Medulla oblongata (tissue), 1 donor: ENCODE measurements around the gene CRB1.

Experiments used
- DNase-seq: peaks from one replicate; pipeline ENCODE4 v3.0.0-alpha.2; 2015; ENCODE audit errors: extremely low spot score

CRB1 gene

DNA sequence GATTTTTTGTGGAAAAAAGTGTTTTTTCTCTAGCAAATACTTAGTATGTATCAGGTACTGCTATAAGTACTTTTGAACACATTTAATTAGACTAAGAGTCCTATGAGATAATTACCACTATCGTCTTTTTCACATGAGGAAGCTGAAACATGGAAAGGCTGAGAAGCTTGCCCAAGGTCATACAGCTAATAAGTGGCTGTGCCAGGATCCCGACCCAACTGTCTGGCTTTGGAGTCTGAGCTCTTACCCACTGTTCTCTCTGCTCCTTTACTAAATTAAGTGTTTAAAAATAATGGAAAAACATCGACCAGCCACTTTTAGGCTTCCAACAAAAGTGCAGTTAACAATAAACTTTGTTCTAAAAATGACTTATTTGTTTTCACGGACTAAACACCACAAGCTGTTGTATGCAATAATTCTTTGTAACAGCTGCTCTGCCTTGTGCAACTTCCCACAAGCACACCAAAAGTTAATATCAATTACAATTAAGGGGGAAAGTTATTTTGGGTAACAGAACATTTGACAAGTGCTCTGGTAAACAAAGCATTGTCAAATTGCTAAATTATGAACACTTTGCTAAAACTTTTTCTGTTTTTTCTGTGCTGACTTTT, 75.7 kb downstream of the CRB1 start:
- DNase-seq, result no peak

DNA sequence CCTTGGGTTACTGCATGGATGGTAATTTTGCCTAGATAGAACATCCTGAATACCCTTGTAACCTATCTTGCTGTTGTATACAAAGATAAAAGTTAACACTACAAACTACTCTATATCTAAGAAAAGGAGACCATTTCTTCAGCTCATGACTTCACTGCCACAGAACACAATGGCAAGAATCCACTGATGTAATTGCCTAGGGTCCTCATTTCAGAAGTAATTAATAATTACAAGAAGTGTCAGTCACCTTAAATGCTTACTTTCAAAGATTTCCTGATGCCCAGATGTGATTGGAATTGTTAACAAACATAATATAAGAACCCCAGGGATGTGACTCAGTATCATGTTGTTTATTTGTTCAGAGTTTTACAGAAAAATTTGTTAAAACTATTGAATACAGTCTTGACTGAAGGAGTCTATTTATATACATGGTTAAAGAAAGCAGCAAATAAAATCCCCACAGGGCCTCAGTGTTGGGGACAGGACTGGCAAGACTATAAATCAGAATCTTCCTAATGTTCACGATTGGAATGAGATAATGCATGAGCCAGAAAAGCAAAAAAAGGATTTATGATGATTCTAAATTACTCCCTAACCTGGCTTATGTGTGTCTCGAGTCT, 83.9 kb downstream of the CRB1 start:
- DNase-seq, result no peak

DNA sequence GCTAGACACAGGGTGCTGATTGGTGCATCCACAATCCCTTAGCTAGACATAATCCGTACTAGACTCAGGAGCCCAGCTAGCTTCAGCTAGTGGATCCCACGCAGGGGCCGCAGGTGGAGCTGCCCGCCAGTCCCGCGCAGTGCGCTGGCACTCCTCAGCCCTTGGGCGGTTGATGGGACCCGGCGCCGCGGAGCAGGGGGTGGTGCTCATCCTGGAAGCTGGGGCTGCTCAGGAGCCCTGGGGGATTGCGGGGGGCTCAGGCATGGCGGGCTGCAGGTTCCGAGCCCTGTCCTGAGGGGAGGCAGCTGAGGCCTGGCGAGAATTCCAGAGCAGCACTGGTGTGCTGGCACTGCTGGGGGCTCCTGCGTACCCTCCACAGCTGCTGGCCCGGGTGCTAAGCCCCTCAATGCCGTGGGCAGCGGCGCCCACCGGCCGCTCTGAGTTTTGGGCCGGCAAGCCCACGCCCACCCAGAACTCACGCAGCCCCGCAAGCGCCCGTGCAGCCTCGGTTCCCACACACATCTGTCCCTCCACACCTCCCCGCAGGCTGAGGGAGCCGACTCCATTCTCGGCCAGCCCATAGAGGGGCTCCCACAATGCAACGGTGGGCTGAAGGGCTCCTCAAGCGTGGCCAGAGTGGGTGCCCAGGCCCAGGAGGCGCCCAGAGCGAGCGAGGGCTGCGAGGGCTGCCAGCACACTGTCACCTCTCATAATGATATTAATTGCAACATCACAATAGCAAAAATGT, 87.4 kb downstream of the CRB1 start:
- no peak for DNase-seq

DNA sequence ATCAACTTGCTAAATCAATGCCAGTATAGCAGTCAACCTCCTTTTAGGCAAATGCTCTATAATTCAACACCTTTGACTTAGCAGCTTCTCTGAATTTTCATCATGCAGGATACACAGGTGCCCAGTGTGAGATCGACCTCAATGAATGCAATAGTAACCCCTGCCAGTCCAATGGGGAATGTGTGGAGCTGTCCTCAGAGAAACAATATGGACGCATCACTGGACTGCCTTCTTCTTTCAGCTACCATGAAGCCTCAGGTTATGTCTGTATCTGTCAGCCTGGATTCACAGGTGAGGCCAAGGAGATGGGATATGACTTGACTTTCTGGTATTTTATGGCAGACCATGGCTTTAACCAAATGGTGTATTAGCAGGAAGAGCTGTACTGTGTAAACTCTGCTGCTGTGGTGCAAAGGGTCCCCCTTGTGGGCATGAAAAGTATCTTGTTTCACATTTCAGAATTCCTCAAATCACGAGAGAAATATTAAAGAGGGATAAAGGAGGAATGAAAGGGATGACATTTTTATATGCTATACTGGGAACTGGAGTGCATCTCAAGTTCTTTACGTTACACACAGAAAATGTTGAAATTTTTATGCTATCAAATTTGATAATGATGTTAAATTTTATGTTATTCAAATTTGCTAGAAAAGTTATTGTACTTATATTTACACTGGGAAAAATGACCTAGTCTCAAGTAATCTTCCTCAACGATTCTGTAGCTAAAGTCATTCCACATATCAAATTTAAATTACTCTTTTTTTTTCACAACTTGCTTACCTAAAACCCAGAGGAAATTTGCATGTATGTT, 88.9 kb downstream of the CRB1 start:
- DNase-seq, result peak; percentile 74

DNA sequence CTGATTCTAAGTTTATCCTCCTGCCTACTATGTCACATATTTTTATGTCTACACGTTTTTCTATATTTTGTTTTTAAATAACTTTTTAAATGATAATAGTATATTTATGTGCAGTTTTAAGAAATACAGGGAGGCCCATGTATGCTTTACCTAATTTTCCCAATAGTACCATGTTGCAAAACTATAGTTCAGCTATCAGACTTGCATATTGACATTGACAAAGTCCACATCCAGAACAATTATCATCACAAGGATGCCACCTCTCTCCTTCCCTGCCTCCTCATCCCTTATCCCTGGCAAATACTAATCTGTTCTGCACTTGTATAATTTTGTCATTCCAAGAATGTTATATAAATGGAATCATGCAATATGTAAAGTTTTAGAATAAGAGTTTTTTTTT, 90.9 kb downstream of the CRB1 start:
- no peak for DNase-seq

DNA sequence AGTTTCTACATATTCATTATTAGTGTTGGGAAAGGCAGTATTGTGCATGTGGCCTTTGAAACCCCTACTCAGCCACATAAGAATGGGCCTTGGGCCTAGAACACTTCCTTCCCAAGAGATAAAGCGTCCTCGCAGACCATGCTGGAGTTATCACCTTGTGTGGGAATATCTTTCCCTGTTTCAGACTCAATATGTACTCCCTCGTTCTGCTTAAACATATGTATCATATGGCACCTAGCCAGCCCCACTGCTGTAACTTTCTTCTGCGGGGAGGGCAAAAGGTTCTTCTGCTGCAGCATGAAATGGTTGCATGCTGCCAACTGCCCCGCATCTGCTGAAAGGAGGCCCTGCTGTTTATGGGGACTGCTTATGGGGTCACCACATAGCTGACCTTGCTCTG, 92.0 kb downstream of the CRB1 start:
- DNase-seq, result no peak

DNA sequence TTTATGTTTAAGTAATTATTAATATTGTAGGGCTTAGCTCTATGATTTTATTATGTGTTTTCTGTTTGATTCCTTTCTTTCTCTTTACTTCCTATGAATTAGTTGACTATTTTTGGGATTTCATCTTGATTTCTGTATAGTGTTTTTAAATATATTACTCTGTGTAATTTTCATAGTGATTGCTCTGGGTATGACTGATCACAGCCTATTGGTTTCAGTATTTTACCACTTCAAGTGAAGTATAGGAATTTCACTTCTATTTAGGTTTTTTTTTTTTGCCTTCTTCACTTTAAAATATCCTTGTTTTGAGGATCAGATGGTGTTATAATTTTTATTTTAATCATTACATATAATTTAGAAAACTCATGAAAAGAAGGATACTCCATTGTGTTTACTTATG, 94.8 kb downstream of the CRB1 start:
- no peak for DNase-seq

DNA sequence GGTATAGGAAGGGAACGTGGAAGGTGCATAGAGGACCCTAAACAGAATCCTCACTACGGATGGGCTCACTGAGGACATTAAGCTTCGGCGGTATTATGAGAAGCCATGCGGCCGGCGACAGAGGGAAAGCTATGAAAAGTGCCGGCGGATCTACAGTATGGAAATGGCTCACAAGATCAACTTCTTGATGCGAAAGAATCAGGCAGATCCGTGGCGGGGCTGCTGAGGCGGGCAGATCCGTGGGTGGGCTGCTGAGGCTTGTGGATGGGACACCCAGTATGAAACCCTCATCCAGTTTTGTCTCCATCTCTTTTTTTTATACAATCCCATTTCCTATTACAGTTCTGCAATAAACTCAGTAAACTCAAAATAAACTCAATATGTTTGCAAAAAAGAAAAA, 95.8 kb downstream of the CRB1 start:
- no peak for DNase-seq

DNA sequence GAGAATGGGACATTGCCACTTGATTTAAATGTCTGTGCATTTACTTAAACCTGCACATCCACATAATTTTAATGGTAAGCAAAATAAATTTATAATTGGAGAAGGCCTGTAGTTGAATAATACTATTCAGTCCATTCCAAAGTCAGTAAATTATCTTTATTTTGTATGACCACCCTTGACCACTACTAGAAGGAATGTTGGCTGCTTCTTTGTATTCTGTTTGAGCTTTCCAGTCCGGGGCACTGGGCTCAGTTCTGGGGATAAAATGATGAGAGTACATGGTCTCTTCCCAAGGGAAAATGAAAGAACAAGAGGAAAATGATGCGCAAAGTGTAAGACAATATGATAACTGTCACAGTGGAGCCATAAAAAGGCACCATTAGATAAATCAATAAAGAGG, 98.9 kb downstream of the CRB1 start:
- DNase-seq, result no peak

DNA sequence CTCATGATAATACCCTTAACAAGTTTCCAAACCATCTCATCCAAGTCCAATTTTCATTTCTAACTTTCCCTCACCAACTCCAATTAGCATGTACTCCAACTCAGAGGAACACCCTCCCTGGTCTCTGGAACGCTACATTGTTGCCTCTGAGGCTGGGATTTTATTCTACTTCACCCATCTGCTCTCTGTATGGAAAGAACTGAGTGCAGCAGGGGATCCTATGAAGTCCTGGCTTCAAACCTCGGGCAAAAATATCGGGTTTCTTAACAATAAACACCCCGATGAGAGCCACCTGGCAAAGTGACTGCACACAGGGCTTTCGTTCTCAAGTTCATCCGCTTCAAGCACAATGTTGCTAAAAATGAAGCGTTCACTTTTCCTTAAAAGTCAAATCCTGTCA, 99.6 kb downstream of the CRB1 start:
- DNase-seq, result no peak

DNA sequence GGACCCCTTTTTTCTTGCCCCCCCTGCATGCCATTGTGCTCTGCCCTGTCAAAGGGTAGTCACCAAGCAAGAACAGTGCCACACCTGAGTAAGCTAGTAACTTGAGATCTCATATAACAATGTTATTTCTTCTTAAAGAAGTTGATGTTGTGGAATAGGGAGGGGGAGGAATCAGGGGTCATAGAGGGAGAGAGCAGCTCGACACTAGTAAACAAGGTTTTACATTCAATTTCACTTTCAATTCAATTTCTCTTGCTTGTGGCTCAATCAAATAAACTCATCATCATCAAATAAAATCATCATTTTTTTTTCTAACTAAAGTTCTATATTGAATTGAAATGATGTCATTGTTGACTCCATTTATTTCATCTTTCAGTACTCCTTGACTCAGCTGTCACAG, 106.4 kb downstream of the CRB1 start:
- DNase-seq, result no peak

DNA sequence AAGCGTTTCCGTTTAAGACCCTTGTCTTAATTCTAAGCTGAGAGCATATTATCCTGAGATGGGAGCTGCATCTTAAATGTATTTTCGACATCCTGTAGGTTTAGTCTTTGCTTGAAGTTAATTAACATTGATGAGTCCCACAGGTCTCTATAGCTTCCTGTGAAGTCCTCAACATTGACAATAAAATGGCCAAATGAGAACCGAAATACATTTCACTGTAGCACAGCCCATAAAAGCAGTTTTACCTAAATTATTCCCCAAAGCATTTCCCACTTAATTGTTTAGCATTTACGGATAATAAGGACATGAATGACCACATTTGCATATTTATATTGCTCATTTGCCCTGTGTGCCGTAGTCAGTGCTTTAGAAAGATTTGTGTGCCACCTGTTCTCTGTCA, 116.4 kb downstream of the CRB1 start:
- DNase-seq, result no peak

DNA sequence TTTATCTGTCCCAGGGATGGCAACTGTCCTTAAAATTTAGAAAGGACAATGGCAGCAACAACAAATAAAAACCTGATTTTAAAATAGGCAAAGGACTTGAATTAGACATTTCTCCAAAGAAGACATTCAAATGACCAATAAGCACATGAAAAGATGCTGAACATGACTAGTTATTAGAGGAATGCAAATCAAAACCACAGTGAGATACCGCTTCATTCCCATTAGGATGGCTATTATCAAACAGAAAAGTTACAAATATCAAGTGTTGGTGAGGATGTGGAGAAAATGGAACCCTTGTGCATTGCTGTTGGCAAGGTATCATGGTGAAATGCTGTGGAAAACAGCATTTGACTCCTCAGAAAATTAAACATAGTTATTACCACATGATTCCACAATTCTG, 120.7 kb downstream of the CRB1 start:
- no peak for DNase-seq

DNA sequence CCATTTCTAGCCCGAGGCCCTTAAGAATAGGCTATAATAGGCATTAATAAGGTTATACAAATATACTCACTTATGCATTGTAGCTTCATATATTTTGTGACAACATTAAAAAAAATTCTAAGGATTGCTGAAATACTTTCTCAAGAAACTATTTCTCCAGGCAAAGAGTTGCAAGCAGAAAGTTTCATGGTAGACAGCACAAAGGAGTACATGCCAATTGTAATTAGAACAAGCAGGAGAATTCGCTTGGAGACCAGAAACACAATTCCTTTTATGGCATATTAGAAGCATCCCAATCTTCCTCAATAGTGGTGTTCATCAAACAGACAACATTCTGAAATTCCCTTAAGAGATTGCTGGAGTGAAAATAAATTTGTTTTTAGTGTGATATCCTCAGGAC, 122.8 kb downstream of the CRB1 start:
- DNase-seq, result no peak

DNA sequence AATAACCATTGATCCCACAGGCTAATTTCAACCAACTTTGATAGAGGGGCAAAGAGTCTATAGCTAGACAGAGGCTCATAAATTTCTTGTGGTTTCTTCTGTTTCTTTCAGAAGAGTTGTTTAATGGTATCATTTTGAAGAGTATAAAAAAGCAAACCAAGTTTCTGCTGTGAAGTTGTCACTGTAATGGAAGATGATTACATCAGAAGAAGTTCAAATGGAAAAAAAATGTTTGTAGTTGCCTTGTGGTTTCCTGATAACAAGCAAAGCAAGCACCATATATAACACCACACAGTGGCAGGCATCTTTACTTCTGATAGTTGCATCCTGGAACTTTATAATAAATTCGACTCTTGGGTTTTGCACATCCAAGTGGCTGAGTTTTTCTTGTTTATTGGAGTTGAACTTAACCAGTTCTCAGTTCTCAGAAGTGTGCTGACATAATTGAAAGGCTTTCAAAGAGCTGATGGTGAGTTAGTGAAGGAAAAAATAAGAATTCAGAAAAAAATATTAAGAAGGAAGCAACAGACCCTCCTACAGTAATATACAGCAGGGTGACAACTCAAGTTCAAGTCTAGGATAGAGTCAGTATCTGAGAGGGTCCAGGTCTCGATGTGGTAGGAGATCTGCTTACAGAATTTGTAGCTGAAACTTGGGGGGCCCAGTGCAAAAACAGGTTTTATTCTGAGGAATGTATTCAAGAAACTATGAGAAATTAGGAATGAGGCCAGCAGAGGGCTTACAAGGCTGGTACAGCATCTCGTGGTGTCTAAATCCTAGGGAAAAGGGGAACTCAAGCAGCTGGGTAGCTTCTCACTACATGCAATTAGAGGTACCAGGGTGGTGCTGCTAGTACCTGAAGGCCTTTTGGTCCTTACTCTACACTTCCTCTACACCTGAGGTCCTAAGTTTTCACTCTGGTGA, 123.5 kb downstream of the CRB1 start:
- no peak for DNase-seq

DNA sequence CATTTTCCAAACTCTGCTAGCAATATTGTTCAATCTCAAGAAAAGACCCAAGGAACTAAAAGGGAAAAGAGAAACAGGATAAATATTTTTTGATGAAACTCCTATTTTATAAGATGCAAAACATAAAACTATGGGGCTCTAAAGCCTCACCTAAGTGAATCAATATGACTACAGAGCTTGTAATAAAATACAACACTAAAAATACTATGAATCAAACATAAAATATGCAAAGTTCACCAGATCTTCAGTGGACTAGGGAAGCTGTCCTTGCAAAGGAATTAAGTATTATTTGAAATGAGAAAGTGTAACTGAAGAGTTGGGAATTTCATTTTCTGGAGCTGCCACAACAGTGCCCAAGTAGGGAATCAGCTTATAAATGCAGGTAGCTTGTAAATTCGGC, 124.5 kb downstream of the CRB1 start:
- no peak for DNase-seq

DNA sequence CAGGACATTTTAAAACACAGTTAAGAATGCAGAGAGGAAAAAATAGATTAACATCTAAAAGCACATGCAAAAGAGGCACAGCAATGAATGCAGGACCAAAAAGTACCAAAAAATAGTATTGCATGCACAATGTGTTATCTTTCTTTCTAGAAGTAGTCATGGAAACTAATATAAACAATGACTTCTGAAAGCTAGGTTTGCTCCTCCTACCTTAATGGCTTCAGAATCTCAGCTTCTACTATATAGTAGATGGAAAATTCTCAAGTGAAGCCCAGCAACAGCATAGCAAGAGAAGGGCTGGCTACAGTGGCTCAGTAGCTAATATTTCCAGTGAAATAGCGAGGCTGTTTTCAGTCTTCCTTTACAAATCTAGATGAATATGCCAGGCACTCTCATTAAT, 125.1 kb downstream of the CRB1 start:
- DNase-seq, result no peak

DNA sequence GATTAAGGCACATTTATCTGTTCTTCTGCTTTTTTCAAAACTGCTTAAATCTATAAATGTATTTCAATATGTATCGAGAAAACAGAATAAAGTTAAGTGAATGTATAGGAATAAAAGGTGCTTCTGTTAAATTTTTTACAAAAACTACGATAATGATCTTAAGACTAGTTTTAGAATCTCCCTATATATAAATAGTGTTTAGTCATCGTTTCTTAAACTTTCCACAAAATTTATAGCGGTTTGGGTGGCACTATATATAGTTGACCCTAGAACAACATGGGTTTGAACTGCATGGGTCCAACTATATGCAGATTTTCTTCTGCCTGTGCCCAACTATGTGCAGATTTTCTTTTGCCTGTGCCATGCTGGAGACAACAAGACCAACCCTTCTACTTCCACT, 125.7 kb downstream of the CRB1 start:
- DNase-seq, result no peak

DNA sequence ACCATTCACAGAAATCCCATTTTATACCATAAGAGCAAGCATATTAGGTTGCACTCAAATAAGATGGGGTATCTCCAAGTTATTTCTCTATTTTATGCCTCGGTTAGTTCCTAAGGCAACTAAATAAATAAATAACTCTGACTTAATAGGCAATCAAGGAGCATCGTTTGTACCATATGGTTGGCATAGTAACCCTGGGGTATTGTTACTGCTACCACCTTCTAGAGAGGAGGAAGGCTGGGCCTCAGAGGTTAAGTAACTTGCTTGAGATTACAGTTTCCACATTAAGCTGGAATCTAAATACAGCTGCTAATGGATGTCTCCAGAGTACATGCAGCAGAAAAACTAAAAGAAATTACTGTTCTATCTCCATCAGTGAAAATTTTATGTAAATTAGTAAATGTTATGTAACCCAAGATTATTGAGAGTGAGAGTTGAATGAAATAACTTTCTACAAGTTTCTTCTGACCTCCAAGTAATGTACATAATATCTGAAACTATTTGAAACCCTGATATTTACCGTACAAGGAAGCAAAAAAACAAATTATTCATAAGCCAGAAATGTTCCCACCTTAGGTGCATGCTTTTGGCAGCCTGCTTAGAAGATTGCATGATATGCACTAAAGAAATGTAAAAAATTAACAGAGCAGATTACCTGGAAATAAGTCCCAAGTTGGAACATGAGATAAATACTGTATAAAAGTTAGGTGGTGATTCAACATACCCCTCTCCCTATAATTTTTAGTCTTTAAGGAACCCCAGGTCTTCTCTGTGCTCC, 127.0 kb downstream of the CRB1 start:
- DNase-seq, result no peak

DNA sequence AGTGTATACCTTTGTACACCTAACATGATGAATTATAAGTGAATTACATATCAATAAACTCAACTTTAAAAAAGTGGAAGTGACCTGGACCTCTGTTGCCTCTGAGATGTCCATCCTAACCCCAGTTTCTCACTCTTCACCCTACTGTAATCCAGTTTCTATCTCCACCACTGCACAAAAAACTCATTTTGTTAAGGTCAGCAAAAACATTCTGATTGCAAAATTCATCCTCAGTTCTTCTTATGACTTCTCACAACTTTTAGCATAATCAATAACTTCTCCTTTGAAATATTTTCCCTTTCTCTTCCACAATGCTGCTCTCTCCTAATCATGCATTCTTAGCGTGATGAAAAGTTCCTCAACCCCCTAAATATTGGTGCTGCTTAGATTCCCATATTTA, 129.8 kb downstream of the CRB1 start:
- DNase-seq, result no peak
